Gastrocnemius medialis (tissue), 4 donors: ENCODE data around the gene ITGA2B.

ENCODE experiments used
- POLR2A ChIP-seq, 2 donors: fragments of 450-650 bp; IDR thresholded peaks; one replicate each; pipeline ENCODE4 v1.6.1; 2017; ENCODE audit warnings: antibody characterized with exemption in 2 of 2, mild to moderate bottlenecking in 2 of 2, moderate library complexity in 2 of 2
- TF ChIP-seq, protein P1 (sequence below), 5 experiments: fragments of 450-650 bp in 3 of 5; fragments of 200-600 bp in 2 of 5; sonication (generic) in 2 of 5; IDR thresholded peaks in 4 of 5; conservative IDR thresholded peaks in 1 of 5; 1 replicate in 4 of 5; 2 replicates in 1 of 5; pipeline ENCODE4 v1.5.1; 2016 to 2019; ENCODE audit warnings: antibody characterized with exemption in 5 of 5, mild to moderate bottlenecking in 3 of 5, moderate library complexity in 3 of 5

DNA sequence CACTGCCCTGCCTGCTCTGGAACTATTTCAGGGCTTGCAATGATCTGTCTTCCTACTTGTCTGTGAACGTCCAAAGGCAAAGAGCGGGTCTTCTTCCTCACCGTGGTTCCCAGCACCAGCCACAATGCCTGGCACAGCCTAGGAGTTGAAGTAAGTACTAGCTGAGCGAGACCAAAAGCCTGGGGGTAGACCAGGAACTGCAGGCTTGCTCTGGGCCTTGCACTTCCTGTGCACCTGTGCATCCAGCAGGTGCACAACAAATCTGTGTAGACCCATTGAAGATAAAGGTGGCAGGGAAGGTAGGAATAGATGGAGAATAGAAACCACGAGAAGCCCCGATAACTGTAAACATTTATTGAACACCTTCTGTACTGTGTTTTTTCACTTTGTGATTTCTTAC lies 30.4 kb downstream of the ITGA2B start:
- TF ChIP-seq POLR2A (IDR thresholded peaks at IDR 0.05), result no peak
- TF ChIP-seq, protein P1, sequence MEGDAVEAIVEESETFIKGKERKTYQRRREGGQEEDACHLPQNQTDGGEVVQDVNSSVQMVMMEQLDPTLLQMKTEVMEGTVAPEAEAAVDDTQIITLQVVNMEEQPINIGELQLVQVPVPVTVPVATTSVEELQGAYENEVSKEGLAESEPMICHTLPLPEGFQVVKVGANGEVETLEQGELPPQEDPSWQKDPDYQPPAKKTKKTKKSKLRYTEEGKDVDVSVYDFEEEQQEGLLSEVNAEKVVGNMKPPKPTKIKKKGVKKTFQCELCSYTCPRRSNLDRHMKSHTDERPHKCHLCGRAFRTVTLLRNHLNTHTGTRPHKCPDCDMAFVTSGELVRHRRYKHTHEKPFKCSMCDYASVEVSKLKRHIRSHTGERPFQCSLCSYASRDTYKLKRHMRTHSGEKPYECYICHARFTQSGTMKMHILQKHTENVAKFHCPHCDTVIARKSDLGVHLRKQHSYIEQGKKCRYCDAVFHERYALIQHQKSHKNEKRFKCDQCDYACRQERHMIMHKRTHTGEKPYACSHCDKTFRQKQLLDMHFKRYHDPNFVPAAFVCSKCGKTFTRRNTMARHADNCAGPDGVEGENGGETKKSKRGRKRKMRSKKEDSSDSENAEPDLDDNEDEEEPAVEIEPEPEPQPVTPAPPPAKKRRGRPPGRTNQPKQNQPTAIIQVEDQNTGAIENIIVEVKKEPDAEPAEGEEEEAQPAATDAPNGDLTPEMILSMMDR (IDR thresholded peaks at IDR 0.05 in 4 of 5, conservative IDR thresholded peaks at IDR 0.05 in 1 of 5), result no peak
